ENCODE results near the gene CEP112.

CEP112 gene

GRCh38 chr17:65776890-65777289 lies 415.0 kb downstream of the CEP112 start:
- ATAC-seq: no peak
- TF ChIP-seq ZNF70 (CRISPR knock-in tag; IDR thresholded peaks at IDR 0.05): no peak
- TF ChIP-seq ZFP30 (CRISPR knock-in tag; IDR thresholded peaks at IDR 0.05): no peak

- no peak for ATAC-seq
- TF ChIP-seq CREB5 (CRISPR knock-in tag; IDR thresholded peaks at IDR 0.05; ENCODE audit: low read depth): no peak
- no peak for TF ChIP-seq POU6F1 (CRISPR knock-in tag; IDR thresholded peaks at IDR 0.05; ENCODE audit: borderline replicate concordance, low read depth)
- TF ChIP-seq CSDC2 (CRISPR knock-in tag; IDR thresholded peaks at IDR 0.05): no peak
- no peak for TF ChIP-seq CSRNP3 (CRISPR knock-in tag; IDR thresholded peaks at IDR 0.05)
- TF ChIP-seq ESRRG (CRISPR knock-in tag; IDR thresholded peaks at IDR 0.05): no peak
- no peak for TF ChIP-seq TOX (CRISPR knock-in tag; IDR thresholded peaks at IDR 0.05; ENCODE audit: borderline replicate concordance)
- TF ChIP-seq GLIS3 (CRISPR knock-in tag; IDR thresholded peaks at IDR 0.05): no peak
These were observed 417.1 kb downstream of the CEP112 start for GRCh38 chr17:65774787-65775186.

- TF ChIP-seq BACH2 (CRISPR knock-in tag; IDR thresholded peaks at IDR 0.05; ENCODE audit: borderline replicate concordance): no peak
- no peak for TF ChIP-seq CSRNP3 (CRISPR knock-in tag; IDR thresholded peaks at IDR 0.05)
- no peak for TF ChIP-seq TCF4 (CRISPR knock-in tag; IDR thresholded peaks at IDR 0.05; ENCODE audit: borderline replicate concordance)
- TF ChIP-seq ARNTL (CRISPR knock-in tag; IDR thresholded peaks at IDR 0.05; ENCODE audit: borderline replicate concordance, low read depth): no peak
- no peak for TF ChIP-seq SNAI2 (CRISPR knock-in tag; IDR thresholded peaks at IDR 0.05)
- no peak for TF ChIP-seq ZNF565 (CRISPR knock-in tag; conservative IDR thresholded peaks at IDR 0.05; ENCODE audit: low read depth)
- TF ChIP-seq TSHZ2 (CRISPR knock-in tag; IDR thresholded peaks at IDR 0.05): no peak
- ATAC-seq: no peak
These were observed 418.9 kb downstream of the CEP112 start for GRCh38 chr17:65772989-65773388.

GRCh38 chr17:65771704-65772103 lies 420.2 kb downstream of the CEP112 start:
- ATAC-seq: no peak
- TF ChIP-seq GLIS3 (CRISPR knock-in tag; IDR thresholded peaks at IDR 0.05) (no peak), ESRRG (CRISPR knock-in tag; IDR thresholded peaks at IDR 0.05) (no peak), CSRNP3 (CRISPR knock-in tag; IDR thresholded peaks at IDR 0.05) (no peak), ZC3H10 (CRISPR knock-in tag; IDR thresholded peaks at IDR 0.05) (no peak)

GRCh38 chr17:65763786-65764185 lies 428.1 kb downstream of the CEP112 start:
- ATAC-seq: no peak
- TF ChIP-seq PPARA (CRISPR knock-in tag; IDR thresholded peaks at IDR 0.05; ENCODE audit: borderline replicate concordance) (no peak), ARNTL (CRISPR knock-in tag; IDR thresholded peaks at IDR 0.05; ENCODE audit: borderline replicate concordance, low read depth) (no peak), SNAI2 (CRISPR knock-in tag; IDR thresholded peaks at IDR 0.05) (no peak), ZC3H10 (CRISPR knock-in tag; IDR thresholded peaks at IDR 0.05) (no peak), ZFP30 (CRISPR knock-in tag; IDR thresholded peaks at IDR 0.05) (no peak), TSHZ2 (CRISPR knock-in tag; IDR thresholded peaks at IDR 0.05) (no peak), ZNF565 (CRISPR knock-in tag; conservative IDR thresholded peaks at IDR 0.05; ENCODE audit: low read depth) (no peak), ZNF8 (CRISPR knock-in tag; IDR thresholded peaks at IDR 0.05) (no peak), OSR1 (CRISPR knock-in tag; IDR thresholded peaks at IDR 0.05) (no peak), BACH2 (CRISPR knock-in tag; IDR thresholded peaks at IDR 0.05; ENCODE audit: borderline replicate concordance) (no peak), CREB5 (CRISPR knock-in tag; IDR thresholded peaks at IDR 0.05; ENCODE audit: low read depth) (no peak)
